Measurements from ENCODE around the gene ABR.
A peak's percentile ranks its signal among the peaks of the same experiment; 100 is the strongest.
"Not testable (repeated sequence)": the region's sequence is repeated elsewhere in the genome, so short reads cannot be mapped to it uniquely, and the experiment has no call there.

Gene ABR

DNA sequence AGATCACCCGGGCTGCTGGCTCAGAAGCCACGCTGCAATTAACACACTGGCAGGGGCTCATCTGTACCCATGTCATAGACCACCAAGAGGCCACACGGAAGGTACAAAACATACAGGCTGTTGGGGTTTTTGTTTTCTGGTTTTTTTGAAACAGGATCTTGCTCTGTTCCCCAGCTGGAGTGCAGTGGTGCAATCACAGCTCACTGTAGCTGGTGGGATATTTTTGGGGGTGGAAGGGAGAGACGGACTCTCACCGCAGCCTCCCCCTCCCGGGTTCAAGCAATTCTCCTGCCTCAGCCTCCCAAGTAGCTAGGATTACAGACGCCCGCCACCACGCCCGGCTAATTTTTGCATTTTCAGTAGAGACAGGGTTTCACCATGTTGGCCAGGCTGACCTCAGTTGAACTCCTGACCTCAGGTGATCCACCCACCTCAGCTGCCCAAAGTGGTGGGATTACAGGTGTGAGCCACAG, 19.5 kb upstream of the ABR start:
- DNase-seq = not testable (repeated sequence)

DNA sequence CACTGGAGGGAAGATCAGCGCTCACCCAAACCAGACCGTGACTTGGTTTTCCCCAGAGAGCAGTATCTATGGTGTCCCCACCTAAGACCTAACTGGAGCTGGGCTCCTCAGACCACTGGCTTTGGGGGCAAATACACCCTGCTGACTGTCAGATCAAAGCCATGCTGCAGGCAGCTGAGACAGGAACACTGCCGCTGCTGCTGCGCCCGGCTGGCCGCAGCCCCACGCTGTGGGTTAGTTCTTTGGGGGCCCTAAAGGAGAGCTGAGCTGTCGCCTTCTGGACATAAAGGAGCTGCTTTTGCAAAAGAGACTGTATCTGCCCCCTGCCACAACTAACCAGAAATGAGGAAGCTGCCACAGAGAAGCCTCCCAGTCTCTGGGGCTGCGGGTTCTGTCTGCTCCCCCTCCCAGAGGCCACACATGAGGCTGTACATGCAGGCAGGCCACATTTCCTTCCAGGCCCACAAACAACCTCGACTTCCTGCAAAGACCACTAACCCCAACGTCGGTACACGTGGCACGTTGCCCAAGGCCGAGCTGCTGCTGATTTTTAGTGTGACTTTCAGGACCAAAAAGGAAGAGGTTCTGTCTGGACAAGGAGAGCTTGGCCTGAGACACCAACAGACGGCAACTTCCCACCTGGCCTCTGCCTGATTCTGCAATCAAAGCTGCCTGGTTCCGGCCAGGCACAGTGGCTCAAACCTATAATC, 18.2 kb upstream of the ABR start:
- DNase-seq = peak; percentile 69

DNA sequence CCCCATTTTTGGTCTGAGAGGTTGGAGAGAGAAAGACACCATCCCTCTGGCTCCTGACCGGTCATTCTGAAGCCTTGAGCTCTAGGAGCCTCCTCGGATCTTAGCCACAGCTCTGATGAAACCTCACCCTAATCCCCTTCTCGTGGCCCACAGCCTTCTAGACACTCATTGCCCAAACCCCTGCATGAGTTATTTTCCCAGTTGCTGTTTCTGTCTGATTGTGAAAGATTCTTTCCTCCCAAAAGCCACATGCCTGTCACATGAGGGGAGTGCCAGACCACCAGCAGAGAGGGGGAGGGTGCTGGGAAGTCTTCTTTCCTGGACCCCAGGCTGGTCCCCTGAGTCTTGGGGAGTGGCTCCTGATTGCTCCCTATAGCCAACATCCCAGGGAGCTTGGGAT, 17.6 kb upstream of the ABR start:
- DNase-seq = no peak

DNA sequence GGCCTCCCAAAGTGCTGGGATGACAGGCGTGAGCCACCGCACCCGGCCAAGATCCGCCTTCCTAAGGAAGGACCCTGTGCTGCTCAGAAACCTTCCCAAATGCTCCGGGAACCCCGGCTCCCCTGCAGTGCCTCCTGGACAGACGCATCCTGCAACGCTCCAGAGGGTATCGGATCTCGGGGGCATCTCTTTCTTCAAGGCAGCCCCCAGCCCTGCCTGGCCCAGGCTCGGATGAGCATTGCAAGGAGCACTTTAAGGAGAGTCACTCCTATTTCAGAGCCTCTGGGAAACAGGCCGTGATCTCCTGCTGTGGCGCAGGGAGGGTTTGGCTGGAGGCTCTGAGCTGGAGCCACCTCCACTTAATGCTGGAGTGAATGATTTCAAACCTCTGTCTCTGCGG, 17.2 kb upstream of the ABR start:
- DNase-seq = no peak

DNA sequence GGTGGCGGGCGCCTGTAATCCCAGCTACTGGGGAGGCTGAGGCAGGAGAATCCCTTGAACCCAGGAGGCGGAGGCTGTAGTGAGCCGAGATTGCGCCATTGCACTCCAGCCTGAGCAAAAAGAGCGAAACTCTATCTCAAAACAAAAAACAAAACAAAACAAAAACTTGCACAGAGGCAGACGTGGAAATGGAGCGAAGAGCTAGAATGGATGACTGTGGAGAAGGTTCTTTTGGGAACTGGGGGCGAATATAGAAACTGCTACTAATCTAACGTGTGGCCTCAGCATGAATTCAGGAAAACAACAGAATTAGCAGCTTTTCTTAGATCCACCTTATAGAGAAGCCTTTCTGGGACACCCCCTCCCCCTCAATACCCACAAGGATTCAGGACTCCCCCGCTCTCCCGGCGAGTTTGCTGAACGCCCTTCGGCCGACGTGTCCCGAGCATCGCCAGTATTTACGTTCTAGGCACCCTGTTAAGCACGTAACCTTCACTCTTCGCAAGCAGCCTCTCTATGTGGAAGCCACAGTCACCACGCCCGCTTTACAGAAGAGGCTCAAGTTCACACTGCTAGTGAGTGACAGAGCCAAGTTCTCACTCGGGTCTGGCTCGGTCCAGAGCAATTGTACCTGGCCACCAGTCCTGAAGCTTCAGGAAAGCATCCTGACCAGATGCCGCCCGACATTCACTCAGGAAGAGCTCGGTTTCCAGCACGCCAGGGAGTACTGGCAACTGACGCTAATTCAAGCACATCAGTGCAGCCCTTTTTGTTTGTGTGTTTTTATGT, 13.3 kb upstream of the ABR start:
- no peak for DNase-seq

DNA sequence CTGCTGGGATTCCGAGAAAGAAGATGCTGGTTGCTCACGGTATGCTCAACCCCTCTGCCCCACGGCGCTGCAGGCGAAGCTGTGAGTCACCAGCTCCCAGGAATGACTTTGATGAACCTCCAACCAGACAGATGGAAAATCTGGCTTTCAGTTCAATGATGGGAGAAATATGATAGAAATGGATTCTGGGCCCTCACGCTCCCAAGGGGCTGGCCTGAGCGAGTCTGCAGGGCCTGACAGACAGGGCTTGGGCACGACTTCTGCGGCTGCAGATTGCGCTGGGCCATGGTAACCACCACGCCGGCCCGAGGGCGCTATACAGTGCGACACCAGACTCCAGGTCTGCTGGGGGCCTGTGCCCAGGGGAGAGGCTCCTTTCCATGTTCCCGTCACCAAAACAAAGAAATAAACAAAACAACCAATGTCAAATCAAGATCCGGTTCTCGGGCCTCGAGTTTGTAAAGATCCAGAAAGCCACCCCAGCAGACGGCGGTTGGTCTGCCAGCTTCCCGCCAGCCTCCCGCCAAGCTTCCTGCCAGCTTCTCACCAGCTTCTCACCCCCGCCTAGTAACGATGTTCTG, 11.1 kb upstream of the ABR start:
- DNase-seq = no peak

DNA sequence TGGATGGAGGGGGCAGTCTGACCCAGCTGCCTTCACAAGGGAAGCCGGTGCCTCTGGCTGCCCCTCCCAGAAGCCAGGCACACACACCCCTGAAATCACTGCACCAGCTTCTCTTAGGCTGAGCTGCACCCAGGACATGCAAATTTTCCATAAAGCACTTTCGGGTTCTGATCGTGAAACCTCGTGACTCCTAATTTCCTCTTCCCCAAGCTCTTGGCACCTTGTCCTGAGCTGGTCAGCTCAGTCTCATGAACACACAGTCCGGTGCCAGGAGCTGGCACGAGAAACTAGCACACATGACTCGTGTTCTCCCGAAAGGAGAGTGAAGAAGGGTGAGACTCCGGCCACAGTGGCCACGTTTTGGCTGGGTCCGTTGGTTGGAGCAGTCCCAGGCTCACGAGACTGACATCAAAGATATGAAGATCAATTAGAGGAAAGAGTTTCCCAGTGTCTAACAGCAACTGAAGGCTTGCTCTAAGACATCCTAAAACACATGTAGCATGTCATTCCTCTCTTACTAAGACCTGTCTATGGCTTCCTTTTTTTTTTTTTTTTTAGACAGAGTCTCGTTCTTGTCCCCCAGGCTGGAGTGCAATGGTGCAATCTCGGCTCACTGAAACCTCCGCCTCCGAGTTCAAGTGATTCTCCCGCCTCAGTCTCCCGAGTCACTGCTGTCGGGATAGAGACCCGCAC, 9.2 kb upstream of the ABR start:
- DNase-seq = no peak

DNA sequence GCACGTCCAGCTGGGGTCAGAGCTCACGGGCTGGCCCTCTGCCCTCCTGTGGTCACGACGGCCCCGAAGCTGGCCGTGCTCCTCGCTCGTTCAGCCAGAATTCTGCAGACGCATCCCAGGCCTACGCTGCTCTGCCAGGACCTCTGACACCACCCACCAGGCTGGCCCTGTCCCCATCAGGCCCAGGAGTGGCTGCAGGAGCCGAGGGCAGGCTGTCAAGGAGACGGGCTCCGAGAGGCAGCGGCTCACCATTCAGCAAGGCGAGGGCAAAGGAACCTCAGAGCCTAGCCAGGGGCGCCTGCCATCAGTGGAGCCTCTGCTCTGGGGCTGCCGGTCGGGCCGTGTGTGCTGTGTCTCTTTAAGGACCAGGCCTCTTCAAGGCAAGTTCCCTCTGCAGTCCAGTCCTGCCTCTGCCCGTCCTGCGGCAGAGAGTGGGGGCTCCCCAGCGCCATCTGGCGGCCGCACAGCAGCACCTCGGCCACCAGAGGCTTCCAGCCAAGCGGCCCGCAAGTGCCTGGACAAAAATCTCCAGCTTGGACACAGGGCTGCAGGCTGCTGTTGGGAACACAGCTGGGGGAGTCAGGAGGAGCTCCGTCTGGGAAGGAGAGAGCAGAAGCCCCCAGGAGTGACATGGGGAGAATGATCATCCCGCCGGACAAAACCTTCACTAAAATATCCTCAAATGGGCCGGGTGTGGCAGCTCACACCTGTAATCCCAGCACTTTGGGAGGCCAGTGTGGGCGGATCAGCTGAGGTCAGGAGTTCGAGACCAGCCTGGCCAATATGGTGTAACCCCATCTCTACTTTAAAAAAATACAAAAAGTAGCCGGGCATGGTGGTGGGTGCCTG, 7.4 kb upstream of the ABR start:
- DNase-seq = peak; percentile 81

DNA sequence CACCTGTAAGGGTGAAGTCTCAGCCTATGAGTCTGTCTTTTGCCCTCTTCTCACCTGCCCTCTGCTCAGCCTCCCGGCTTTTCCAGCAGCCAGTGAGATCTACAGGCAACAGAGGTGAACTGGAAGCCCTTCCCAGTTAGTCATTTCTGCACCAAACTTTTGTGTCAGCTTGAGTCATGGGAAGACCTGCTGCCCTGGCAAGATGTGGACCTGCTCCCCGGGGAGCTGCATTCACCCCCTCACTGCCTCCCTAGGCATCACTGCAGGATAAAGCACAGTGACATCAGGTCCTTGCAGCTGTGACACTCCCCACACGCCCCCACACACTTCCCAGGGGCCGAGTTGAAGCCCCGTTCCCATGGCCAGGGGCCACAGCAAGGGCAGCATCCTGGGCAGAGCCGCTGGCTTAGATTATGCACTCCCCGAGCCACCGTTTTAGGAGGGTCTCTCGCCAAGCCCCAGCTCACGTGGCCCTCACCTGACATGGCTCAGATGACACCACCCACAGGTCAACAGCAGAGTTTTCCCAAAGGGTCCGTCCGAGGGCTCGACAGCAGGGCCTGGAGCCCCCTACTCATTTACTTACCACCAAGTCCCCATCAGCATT, 6.5 kb upstream of the ABR start:
- DNase-seq = no peak

DNA sequence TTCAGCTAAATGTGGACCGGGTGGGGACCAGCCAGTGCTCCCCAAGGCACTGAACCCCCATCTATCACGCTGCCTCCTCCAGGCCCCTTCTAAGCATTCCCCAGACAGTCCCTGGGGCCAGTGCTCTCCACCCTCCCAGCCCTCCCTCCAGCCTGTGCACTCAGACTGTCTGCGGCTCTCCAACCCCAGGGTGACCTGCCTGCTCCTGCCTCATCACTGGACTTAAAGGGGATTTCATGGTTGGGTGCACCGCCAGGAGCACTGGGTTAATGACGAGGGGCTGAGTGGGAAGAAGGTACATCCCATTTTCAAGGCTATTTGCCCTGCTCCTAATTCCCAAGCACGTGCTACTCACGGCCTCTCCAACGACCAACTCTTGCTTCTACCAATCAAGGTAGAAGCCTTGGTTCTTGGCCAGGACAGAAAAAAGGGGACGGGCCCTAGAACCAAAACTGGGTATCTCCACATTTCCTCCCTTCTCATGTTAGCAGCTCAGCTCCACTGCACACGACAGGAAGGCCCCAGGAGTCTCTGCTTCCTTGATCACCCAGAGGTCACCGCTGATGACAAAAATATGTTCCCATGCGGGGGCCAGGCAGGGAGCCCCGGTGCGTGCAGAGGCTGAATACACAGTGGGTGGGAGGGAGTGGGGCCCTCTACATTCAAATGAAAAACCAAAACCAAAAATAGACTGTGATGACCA, 3.5 kb upstream of the ABR start:
- DNase-seq = no peak

DNA sequence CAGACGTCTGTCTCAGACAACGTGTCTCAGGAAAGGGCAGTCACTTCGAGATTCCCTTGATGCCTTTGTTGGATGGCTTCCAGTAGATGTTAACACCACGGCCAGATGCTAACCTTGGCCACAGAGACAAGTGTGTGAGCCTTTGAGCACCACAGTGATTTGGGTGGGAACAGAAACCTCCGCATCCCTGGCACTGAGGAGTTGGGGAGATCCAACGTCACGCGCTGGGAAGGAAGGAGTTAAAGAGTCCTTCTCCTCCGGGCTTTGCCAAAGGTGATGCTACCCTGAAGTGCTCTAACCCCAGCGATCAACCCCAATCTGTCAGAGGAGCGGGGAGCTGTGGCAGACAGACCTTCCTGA, 3.0 kb upstream of the ABR start:
- DNase-seq = no peak

DNA sequence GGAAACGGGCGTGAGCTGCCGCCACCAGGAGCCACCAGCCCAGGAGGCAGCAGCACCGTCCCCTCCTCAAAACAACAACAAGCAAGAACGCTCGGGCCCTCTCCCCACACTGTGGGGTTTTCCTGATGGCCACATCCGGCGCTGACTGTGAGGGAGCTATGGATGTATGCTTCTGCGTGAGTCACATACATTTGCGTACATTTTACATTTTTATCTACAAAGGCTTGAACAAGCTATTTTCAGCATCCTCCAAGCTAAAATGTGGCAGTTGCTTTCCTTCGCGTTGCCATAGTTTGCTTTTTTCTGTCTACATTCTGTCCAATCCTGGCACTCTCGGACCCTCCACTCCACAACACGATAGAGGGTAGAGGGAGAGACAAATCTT, 2.0 kb upstream of the ABR start:
- no peak for DNase-seq

DNA sequence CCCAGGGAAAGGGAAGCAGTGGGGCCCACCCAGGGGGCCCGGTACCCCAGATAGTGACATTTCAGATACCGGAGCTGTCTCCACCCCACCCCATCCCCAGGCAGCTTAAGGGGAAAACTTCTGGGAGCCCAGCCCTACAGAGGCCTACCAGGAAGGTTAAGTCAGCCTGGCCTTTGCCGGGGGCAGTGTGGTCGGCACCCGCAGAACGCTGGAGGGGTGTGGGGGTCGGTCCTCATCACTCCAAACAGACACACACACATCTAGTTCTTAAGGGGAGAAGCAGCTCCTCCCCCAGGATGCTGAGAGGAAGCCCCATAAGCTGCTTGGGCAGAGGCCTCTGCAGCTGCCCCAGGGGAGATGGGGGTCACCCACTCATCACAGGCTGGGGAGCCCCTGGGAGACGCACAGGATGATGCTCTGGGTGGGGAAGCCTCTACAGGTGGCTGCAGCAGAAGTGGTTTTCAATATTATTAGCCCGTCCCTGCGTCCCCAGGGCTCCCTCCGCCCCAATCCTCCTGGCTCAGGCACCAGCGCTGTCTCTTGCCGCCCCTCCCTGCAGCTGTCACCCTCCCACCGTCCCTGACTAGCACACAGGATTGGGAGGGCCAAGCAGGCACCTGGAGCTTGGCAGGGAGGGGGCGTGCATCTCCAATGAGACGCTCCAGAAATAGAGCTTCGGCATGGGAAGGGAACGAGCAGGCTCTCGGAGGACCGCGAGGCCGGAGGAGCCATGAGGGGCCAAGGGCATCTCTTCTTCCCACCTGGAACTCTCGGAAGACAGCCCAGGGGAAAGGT, 1.4 kb upstream of the ABR start:
- DNase-seq = no peak

DNA sequence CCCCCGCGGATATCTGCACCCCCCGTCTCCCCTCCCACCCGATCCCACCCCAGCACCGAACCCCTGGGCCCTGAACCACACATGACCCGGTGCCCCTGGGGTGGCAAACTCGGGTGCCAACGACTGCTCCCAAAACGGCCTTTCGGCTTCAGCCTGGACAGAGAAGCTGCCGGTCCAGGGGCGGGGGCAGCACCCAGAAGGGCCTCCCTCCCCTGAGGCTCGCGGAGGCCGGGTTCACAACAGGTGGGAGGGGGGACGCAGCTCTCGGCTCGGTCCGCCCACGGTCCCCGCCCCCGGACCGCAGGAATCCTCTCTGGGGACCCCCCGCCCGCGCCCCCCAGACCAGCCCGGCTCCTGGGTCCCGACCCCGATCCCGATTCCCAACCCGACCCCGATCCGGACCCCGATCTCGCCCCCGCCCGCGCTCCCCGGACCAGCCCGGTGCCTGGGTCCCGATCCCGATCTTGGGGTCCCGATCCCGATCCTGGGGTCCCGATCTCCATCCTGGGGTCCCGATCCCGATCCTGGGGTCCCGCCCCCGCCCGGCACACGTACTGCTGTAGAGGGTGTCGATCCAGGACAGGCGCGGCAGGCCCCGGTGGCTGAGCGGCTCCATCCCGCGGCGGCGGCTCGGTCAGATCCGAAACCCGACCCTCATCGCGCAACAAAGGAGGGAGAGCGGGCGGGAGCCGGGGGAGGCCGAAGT, 516 bp downstream of the ABR start:
- DNase-seq = peak; percentile 29

DNA sequence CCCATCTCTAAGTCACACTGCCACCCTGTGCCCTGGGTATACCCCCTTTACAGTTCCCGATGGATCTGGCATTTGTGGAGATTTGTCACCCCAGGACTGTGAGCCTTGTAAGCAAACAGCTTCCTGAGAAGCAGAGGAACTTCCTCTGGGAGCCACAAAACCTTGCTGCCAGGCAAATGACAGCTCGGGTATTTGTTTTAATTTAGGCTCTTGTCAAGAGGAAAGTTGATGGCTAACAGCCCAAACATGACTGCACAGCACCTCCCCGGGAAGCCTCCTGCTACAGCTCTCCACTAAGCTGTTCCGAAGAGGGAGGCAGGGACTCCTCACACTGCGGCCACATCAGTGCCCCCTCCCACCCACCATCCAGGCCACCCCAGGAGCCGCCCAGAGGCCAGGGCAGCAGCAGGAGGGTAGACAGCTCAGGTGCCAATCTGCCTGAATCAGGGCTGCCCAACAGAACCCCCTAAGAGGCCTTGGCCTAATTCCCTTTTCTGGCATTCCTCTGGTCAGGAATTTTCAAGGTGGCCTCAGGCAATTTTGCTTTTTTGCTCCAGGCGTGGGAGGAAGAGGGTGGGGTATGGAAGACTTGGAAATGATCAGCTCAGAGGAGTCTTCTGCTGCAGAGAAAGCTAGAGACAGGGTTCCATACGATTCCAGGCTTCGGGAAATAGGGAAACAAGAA, 2.6 kb downstream of the ABR start:
- no peak for DNase-seq

DNA sequence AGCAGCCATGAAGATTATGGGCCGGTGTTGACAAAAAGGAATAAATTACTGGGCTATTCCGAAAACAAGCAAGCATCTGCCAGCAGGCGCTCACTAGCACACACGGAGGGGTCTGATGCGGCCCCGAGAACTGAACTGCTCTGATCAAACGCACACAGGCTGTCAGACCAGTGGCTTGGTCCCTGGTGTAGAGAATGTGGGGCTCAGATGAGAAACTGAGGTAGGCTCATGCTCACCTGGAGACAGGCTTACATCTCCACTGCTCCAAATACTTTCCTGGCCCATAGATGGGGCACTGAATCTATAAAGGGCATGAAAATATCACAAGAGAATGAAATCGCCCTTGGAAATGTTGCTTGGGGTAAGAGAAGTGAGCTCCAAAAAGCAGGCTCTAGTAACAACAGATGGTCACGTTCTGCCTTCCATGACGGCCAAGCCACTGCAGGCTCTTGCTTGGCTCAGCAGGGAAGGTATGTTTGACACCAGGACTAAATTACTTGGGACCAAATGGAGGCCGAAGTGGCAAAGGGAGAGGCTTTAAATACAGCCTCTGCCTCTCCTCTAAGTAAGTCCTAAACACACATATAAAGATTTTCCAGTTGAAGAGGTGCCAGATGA, 5.4 kb downstream of the ABR start:
- DNase-seq = no peak

DNA sequence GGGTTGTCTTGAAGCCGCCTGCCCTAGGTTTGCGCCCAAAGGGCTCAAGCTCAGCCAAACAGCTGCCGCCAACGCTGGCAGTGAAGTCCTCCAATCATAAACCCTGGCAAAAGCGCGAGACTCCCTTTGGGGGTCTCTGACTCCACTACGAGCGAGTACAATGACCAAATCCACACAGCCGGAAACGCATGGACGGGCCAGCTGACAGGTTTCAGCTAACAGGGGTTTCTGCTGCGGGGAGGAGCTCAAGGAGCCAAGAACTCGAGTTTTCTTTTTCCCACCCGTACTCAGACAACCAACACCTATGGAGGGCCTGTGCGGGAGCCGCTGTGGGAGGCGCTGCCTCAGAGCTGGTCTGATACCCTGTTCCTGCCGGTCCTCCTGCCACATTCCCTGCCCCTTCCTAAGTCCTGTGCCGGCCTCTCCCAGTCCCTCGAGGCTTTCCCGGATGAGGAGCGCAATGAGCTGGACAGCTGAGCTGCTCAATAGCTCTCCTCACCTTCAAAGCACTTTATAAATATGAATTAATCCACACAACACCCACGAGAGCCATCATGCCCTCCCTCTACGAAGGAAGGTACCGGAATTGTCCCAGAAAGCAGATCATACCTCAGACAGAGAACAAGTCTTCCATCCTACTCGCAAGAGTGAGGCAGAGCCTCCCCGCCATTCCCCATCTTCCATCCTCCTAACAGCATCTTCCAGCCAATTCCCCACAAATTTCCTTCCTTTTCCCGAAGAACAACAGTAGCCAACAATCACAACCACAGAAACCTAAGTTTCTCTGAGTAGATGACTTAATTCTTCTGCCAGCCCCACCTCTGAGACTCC, 6.1 kb downstream of the ABR start:
- no peak for DNase-seq

DNA sequence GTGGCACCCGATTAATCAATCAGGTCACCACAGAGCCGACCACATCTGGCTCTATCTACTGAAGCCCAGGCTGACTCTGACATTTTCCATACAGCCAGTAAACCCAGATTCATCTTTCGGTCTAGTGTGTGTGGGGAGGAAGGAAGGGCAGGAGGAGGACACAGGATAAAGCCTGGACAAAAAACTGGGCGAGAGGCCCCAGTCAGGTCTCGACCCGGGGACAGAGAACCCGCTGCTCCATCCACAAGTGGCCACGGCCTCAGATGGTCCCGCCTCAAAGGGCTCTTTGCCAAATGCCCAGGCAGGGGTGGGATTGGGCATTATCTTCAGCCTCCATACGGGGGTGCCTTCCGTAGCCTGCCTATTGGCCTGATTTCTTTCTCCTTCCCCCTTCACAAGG, 7.8 kb downstream of the ABR start:
- no peak for DNase-seq
